ENCODE results near the gene APOBEC2. TPM values are rescaled to one million over a fixed set of nuclear protein-coding genes. Genes with fewer than 3 reads are reported as not detected.
"Not testable (repeated sequence)": the region's sequence is repeated elsewhere in the genome, so short reads cannot be mapped to it uniquely, and the experiment has no call there.

Gene APOBEC2
- total RNA-seq (2014; rRNA removed; shearing (Covaris generic)) (not detected in 2 replicates), polyA plus RNA-seq (2016; fragmentation: Nextera tagmentation; extraction: Ambion mirVana) (not detected in 2 replicates)

- H3K4me1 ChIP-seq (ENCODE audit: insufficient read depth) = no peaks in the 10 kb centered on the region
- H3K9ac ChIP-seq = no peak within 1 kb of the TSS
- H3K4me3 ChIP-seq = no peak within 1 kb of the TSS
- H3K27ac ChIP-seq = no peak within 1 kb of the TSS
- H3F3A ChIP-seq (ENCODE audit: insufficient read depth) = no peaks in the 10 kb centered on the region
- no peaks in the 10 kb centered on the region for H3K27me3 ChIP-seq (replicated peaks; ENCODE audit: insufficient read depth)
- TF ChIP-seq EZH2phosphoT487 (IDR thresholded peaks at IDR 0.05; ENCODE audit: insufficient read depth, low read depth) = no peak
- no peak for TF ChIP-seq EZH2 (IDR thresholded peaks at IDR 0.05; ENCODE audit: insufficient read depth, poor library complexity, severe bottlenecking)
- 45 to 62% methylated on average over 5 of the region's 5 CpGs for WGBS, 2 experiments (ENCODE audit: low coverage in 1 of 2, low lambda C conversion rate in 2 of 2, missing lambda C conversion rate in 2 of 2)
- no peaks in the 10 kb centered on the region for H3K9me3 ChIP-seq (ENCODE audit: low read depth)
- no peak within 1 kb of the TSS for H2AFZ ChIP-seq
- H3K79me2 ChIP-seq (ENCODE audit: insufficient read depth) = no peaks in the 10 kb centered on the region
- no peak for DNase-seq
- H3K36me3 ChIP-seq (ENCODE audit: low read depth) = no peaks in the 10 kb centered on the region
- H3K9me2 ChIP-seq (ENCODE audit: insufficient read depth) = no peaks in the 10 kb centered on the region
- no peaks in the 10 kb centered on the region for H4K20me1 ChIP-seq (ENCODE audit: insufficient read depth)
- no peak within 1 kb of the TSS for H3K4me2 ChIP-seq (ENCODE audit: unreplicated experiment)
- in situ Hi-C loops (cut with MboI) = no loop called here
Observed at GRCh38 chr6:41053041-41053440, at the start of gene APOBEC2. Gene APOBEC2 (plus strand): TSS chr6:41053202. CDS start chr6:41053348, 146 bp downstream.

- H3K9me2 ChIP-seq (ENCODE audit: insufficient read depth); H3K9ac ChIP-seq; H3K4me3 ChIP-seq; H2AFZ ChIP-seq; H3F3A ChIP-seq (ENCODE audit: insufficient read depth); H4K20me1 ChIP-seq (ENCODE audit: insufficient read depth); in situ Hi-C loops (cut with MboI); H3K79me2 ChIP-seq (ENCODE audit: insufficient read depth); H3K9me3 ChIP-seq (ENCODE audit: low read depth); H3K36me3 ChIP-seq (ENCODE audit: low read depth); H3K4me1 ChIP-seq (ENCODE audit: insufficient read depth); H3K4me2 ChIP-seq (ENCODE audit: unreplicated experiment); H3K27ac ChIP-seq: not testable (repeated sequence)
- peak; percentile 62 for DNase-seq
- WGBS, 2 experiments (ENCODE audit: low coverage in 1 of 2, low lambda C conversion rate in 2 of 2, missing lambda C conversion rate in 2 of 2) = 6% methylated on average over 7 of the region's 7 CpGs
- H3K27me3 ChIP-seq (replicated peaks; ENCODE audit: insufficient read depth) = peaks cover 18% of the 10 kb centered on the region
Observed at GRCh38 chr6:41006217-41006616, 46.8 kb upstream of the APOBEC2 start.

- H3F3A ChIP-seq (ENCODE audit: insufficient read depth); H3K27ac ChIP-seq; H2AFZ ChIP-seq; H3K4me2 ChIP-seq (ENCODE audit: unreplicated experiment); in situ Hi-C loops (cut with MboI); H3K4me3 ChIP-seq; H3K36me3 ChIP-seq (ENCODE audit: low read depth); H3K9me3 ChIP-seq (ENCODE audit: low read depth); DNase-seq; H3K4me1 ChIP-seq (ENCODE audit: insufficient read depth); H4K20me1 ChIP-seq (ENCODE audit: insufficient read depth); H3K9ac ChIP-seq; H3K9me2 ChIP-seq (ENCODE audit: insufficient read depth); H3K79me2 ChIP-seq (ENCODE audit: insufficient read depth): not testable (repeated sequence)
- 77 to 83% methylated on average over 4 of the region's 4 CpGs for WGBS, 2 experiments (ENCODE audit: low coverage in 1 of 2, low lambda C conversion rate in 2 of 2, missing lambda C conversion rate in 2 of 2)
- peaks cover 18% of the 10 kb centered on the region for H3K27me3 ChIP-seq (replicated peaks; ENCODE audit: insufficient read depth)
Observed at GRCh38 chr6:41006980-41007379, 46.0 kb upstream of the APOBEC2 start.

GRCh38 chr6:41008011-41008410, 45.0 kb upstream of the APOBEC2 start:
- H3K4me2 ChIP-seq (ENCODE audit: unreplicated experiment) = no peak overlapping the region
- no peak overlapping the region for H3K4me3 ChIP-seq
- H3F3A ChIP-seq (ENCODE audit: insufficient read depth) = no peaks in the 10 kb centered on the region
- no peaks in the 10 kb centered on the region for H3K9me3 ChIP-seq (ENCODE audit: low read depth)
- H4K20me1 ChIP-seq (ENCODE audit: insufficient read depth) = no peaks in the 10 kb centered on the region
- H3K9ac ChIP-seq = no peak overlapping the region
- in situ Hi-C loops (cut with MboI) = no loop called here
- H3K4me1 ChIP-seq (ENCODE audit: insufficient read depth) = no peaks in the 10 kb centered on the region
- no peak overlapping the region for H2AFZ ChIP-seq
- H3K36me3 ChIP-seq (ENCODE audit: low read depth) = no peaks in the 10 kb centered on the region
- 84 to 88% methylated on average over 3 of the region's 3 CpGs for WGBS, 2 experiments (ENCODE audit: low coverage in 1 of 2, low lambda C conversion rate in 2 of 2, missing lambda C conversion rate in 2 of 2)
- no peaks in the 10 kb centered on the region for H3K9me2 ChIP-seq (ENCODE audit: insufficient read depth)
- peaks cover 18% of the 10 kb centered on the region; the same call in 1 of the 2 replicates for H3K27me3 ChIP-seq (replicated peaks; ENCODE audit: insufficient read depth)
- H3K79me2 ChIP-seq (ENCODE audit: insufficient read depth) = no peaks in the 10 kb centered on the region
- TF ChIP-seq EZH2 (IDR thresholded peaks at IDR 0.05; ENCODE audit: insufficient read depth, poor library complexity, severe bottlenecking) (no peak), EZH2phosphoT487 (IDR thresholded peaks at IDR 0.05; ENCODE audit: insufficient read depth, low read depth) (no peak)
- no peak overlapping the region for H3K27ac ChIP-seq
- DNase-seq = no peak

- Histone ChIP-seq H3K4me3 (no peak overlapping the region), H3K4me1 (ENCODE audit: insufficient read depth) (no peaks in the 10 kb centered on the region), H3F3A (ENCODE audit: insufficient read depth) (no peaks in the 10 kb centered on the region), H3K9me3 (ENCODE audit: low read depth) (no peaks in the 10 kb centered on the region), H3K9me2 (ENCODE audit: insufficient read depth) (no peaks in the 10 kb centered on the region), H3K9ac (no peak overlapping the region), H3K27ac (no peak overlapping the region), H3K79me2 (ENCODE audit: insufficient read depth) (no peaks in the 10 kb centered on the region), H3K4me2 (ENCODE audit: unreplicated experiment) (no peak overlapping the region), H3K27me3 (replicated peaks; ENCODE audit: insufficient read depth) (peaks cover 15% of the 10 kb centered on the region; the same call in 1 of the 2 replicates), H3K36me3 (ENCODE audit: low read depth) (no peaks in the 10 kb centered on the region), H2AFZ (no peak overlapping the region), H4K20me1 (ENCODE audit: insufficient read depth) (no peaks in the 10 kb centered on the region)
- in situ Hi-C loops (cut with MboI) = no loop called here
- no peak for DNase-seq
- 78 to 81% methylated on average over 1 of the region's 1 CpG for WGBS, 2 experiments (ENCODE audit: low coverage in 1 of 2, low lambda C conversion rate in 2 of 2, missing lambda C conversion rate in 2 of 2)
- TF ChIP-seq EZH2phosphoT487 (IDR thresholded peaks at IDR 0.05; ENCODE audit: insufficient read depth, low read depth) = no peak
- TF ChIP-seq EZH2 (IDR thresholded peaks at IDR 0.05; ENCODE audit: insufficient read depth, poor library complexity, severe bottlenecking) = no peak
Observed at GRCh38 chr6:41009669-41010068, 43.3 kb upstream of the APOBEC2 start.

Data from GM23248 (cell line).